Sigmoid colon (tissue), 4 donors: Measurements from ENCODE around the gene OSTN.

Experiments
- EP300 ChIP-seq, 4 donors: sonication (generic); formaldehyde crosslinking; IDR thresholded peaks; one replicate each; pipeline ENCODE4 v1.6.1; 2017; ENCODE audit warnings: antibody characterized with exemption in 4 of 4
- POLR2A ChIP-seq, 2 donors: fragments of 450-650 bp; IDR thresholded peaks; one replicate each; pipeline ENCODE4 v1.6.1; 2016; ENCODE audit warnings: antibody characterized with exemption in 2 of 2, mild to moderate bottlenecking in 2 of 2, moderate library complexity in 2 of 2
- POLR2AphosphoS5 ChIP-seq, 4 donors: sonication (generic); formaldehyde crosslinking; IDR thresholded peaks; one replicate each; pipeline ENCODE4 v1.6.1; 2017; ENCODE audit warnings: antibody characterized with exemption in 4 of 4
- TF ChIP-seq, protein P1 (sequence below), 4 experiments: fragments of 450-650 bp in 3 of 4; fragments of 200-600 bp in 1 of 4; IDR thresholded peaks; one replicate each; pipeline ENCODE4 v1.5.1; 2016 to 2019; ENCODE audit warnings: antibody characterized with exemption in 4 of 4, mild to moderate bottlenecking in 3 of 4, moderate library complexity in 2 of 4

GRCh38 chr3:191221638-191222037, 22.6 kb downstream of the OSTN start:
- TF ChIP-seq, protein P1, sequence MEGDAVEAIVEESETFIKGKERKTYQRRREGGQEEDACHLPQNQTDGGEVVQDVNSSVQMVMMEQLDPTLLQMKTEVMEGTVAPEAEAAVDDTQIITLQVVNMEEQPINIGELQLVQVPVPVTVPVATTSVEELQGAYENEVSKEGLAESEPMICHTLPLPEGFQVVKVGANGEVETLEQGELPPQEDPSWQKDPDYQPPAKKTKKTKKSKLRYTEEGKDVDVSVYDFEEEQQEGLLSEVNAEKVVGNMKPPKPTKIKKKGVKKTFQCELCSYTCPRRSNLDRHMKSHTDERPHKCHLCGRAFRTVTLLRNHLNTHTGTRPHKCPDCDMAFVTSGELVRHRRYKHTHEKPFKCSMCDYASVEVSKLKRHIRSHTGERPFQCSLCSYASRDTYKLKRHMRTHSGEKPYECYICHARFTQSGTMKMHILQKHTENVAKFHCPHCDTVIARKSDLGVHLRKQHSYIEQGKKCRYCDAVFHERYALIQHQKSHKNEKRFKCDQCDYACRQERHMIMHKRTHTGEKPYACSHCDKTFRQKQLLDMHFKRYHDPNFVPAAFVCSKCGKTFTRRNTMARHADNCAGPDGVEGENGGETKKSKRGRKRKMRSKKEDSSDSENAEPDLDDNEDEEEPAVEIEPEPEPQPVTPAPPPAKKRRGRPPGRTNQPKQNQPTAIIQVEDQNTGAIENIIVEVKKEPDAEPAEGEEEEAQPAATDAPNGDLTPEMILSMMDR (IDR thresholded peaks at IDR 0.05) = no peak
- TF ChIP-seq POLR2A (IDR thresholded peaks at IDR 0.05) (no peak), POLR2AphosphoS5 (IDR thresholded peaks at IDR 0.05) (no peak), EP300 (IDR thresholded peaks at IDR 0.05) (no peak)
